HCT116 (cell line): ENCODE data around the gene PARVG.

Experiments
- EZH2 ChIP-seq: fragments of 200-600 bp; sonication (generic); IDR thresholded peaks from 2 replicates; pipeline ENCODE4 v1.6.1; 2017; ENCODE audit warnings: antibody characterized with exemption, mixed run types
- EZH2phosphoT487 ChIP-seq: fragments of 200-600 bp; IDR thresholded peaks from 2 replicates; pipeline ENCODE4 v1.6.1; 2018; ENCODE audit warnings: antibody characterized with exemption, borderline replicate concordance
- FOSL1 ChIP-seq: IDR thresholded peaks from 2 replicates; pipeline ENCODE4 v1.6.1; 2012; ENCODE audit warnings: low read depth
- JUND ChIP-seq: IDR thresholded peaks from 2 replicates; pipeline ENCODE4 v1.6.1; 2012
- POLR2A ChIP-seq: IDR thresholded peaks from 2 replicates; pipeline ENCODE4 v1.7.0; 2011; ENCODE audit warnings: borderline replicate concordance; ENCODE audit not compliant: insufficient read depth, insufficient read length; ENCODE audit errors: extremely low read depth
- RAD21 ChIP-seq: IDR thresholded peaks from 2 replicates; pipeline ENCODE4 v1.6.1; 2012; ENCODE audit warnings: low read depth, mild to moderate bottlenecking
- YY1 ChIP-seq: IDR thresholded peaks from 2 replicates; pipeline ENCODE4 v1.6.1; 2011; ENCODE audit warnings: low read length, low read depth, moderate library complexity, mild to moderate bottlenecking; ENCODE audit not compliant: insufficient replicate concordance; ENCODE audit errors: extremely low read depth
- ZNF274 ChIP-seq: fragments of 200-500 bp; sonication (Bioruptor generic); IDR thresholded peaks from 2 replicates; pipeline ENCODE4 v1.6.1; 2014; ENCODE audit warnings: mild to moderate bottlenecking, low read depth, low read length, inconsistent platforms
- TF ChIP-seq, protein P1 (sequence below), 3 experiments: fragments of 200-600 bp in 1 of 3; sonication (generic) in 1 of 3; IDR thresholded peaks in 2 of 3; conservative IDR thresholded peaks in 1 of 3; 2 replicates each; pipeline ENCODE4 v1.5.1; 2012 to 2017; ENCODE audit warnings: low read depth in 2 of 3, low read length in 2 of 3, antibody characterized with exemption in 1 of 3, borderline replicate concordance in 1 of 3, control low read depth in 1 of 3, mild to moderate bottlenecking in 1 of 3, mixed read lengths in 1 of 3, mixed run types in 1 of 3, moderate library complexity in 1 of 3; ENCODE audit not compliant: insufficient read depth in 1 of 3

- TF ChIP-seq POLR2A: no peak
- TF ChIP-seq YY1: no peak
- no peak for TF ChIP-seq EZH2
- TF ChIP-seq, protein P1, sequence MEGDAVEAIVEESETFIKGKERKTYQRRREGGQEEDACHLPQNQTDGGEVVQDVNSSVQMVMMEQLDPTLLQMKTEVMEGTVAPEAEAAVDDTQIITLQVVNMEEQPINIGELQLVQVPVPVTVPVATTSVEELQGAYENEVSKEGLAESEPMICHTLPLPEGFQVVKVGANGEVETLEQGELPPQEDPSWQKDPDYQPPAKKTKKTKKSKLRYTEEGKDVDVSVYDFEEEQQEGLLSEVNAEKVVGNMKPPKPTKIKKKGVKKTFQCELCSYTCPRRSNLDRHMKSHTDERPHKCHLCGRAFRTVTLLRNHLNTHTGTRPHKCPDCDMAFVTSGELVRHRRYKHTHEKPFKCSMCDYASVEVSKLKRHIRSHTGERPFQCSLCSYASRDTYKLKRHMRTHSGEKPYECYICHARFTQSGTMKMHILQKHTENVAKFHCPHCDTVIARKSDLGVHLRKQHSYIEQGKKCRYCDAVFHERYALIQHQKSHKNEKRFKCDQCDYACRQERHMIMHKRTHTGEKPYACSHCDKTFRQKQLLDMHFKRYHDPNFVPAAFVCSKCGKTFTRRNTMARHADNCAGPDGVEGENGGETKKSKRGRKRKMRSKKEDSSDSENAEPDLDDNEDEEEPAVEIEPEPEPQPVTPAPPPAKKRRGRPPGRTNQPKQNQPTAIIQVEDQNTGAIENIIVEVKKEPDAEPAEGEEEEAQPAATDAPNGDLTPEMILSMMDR (IDR thresholded peaks at IDR 0.05 in 2 of 3, conservative IDR thresholded peaks at IDR 0.05 in 1 of 3; ENCODE audit: borderline replicate concordance in 1 of 3, insufficient read depth in 1 of 3, low read depth in 2 of 3, low read length in 2 of 3): no peak
- no peak for TF ChIP-seq EZH2phosphoT487
- TF ChIP-seq JUND: no peak
- TF ChIP-seq ZNF274: no peak
- no peak for TF ChIP-seq FOSL1
- TF ChIP-seq RAD21: no peak
Observed at GRCh38 chr22:44256085-44256484, 75.4 kb downstream of the PARVG start.
